HG02885 (cell line): ENCODE results near the gene LRRC41.
A peak's percentile ranks its signal among the peaks of the same experiment; 100 is the strongest.
"Not testable (repeated sequence)": the region's sequence is repeated elsewhere in the genome, so short reads cannot be mapped to it uniquely, and the experiment has no call there.

Experiments used
- ATAC-seq: cut with Tn5 transposase; IDR thresholded peaks from one replicate; pipeline ENCODE4 v1.9.1; 2021; ENCODE audit warnings: mild to moderate bottlenecking; ENCODE audit not compliant: unreplicated experiment, poor library complexity

Gene LRRC41, protein sequence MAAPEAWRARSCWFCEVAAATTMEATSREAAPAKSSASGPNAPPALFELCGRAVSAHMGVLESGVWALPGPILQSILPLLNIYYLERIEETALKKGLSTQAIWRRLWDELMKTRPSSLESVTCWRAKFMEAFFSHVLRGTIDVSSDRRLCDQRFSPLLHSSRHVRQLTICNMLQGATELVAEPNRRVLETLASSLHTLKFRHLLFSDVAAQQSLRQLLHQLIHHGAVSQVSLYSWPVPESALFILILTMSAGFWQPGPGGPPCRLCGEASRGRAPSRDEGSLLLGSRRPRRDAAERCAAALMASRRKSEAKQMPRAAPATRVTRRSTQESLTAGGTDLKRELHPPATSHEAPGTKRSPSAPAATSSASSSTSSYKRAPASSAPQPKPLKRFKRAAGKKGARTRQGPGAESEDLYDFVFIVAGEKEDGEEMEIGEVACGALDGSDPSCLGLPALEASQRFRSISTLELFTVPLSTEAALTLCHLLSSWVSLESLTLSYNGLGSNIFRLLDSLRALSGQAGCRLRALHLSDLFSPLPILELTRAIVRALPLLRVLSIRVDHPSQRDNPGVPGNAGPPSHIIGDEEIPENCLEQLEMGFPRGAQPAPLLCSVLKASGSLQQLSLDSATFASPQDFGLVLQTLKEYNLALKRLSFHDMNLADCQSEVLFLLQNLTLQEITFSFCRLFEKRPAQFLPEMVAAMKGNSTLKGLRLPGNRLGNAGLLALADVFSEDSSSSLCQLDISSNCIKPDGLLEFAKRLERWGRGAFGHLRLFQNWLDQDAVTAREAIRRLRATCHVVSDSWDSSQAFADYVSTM

GRCh38 chr1:46303038-46303871 lies at the start of gene LRRC41, which contains the start of gene UQCRH:
Gene LRRC41, minus strand, starts transcription at chr1:46303616. Its CDS starts 294 bp downstream, at chr1:46303322.
Gene UQCRH, plus strand, starts transcription at chr1:46303698. Its CDS starts 69 bp downstream, at chr1:46303767.
- ATAC-seq: peak; percentile 78

GRCh38 chr1:46352363-46352762 lies 48.9 kb upstream of the LRRC41 start:
- ATAC-seq: no peak

DNA sequence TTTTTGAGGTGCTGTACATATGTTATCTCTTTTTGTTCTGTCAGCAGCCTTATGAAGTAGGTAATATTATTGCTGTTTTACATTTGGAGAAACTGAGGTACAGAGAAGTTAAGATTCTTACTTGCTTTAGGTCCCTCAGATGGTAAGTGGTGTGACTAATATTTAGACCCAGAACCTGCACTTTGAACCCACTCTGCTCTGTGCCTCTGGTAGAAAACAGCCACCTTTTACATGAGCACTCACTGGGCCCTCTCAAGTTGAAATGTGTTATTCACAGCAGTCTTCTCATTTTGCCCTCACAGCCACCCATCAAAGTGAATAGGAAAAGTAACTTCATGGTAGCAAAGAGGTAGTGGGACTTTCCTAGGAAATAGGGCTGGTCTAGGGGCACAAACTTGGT lies 41.9 kb upstream of the LRRC41 start:
- ATAC-seq: no peak

- no peak for ATAC-seq
Observed at GRCh38 chr1:46344481-46344880, 41.1 kb upstream of the LRRC41 start.

DNA sequence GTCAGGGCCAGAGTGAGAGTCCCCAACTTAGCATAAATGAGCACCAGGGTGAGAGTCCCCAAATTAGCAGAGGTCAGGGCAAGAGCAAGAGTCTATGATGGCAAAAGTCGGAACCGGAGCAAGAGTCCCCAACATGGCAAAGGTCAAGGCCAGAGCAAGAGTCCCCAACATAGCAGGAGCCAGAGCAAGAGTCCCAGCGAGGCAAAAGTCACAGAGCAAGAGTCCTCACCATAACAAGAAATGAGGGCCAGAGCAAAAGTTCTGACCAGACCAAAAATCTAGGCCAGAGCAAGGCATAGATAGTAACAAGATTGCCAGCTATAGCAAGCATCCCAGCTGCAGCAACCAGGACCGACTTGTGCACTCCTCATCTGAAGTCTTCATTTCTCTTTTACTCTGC lies 40.3 kb upstream of the LRRC41 start:
- no peak for ATAC-seq

DNA sequence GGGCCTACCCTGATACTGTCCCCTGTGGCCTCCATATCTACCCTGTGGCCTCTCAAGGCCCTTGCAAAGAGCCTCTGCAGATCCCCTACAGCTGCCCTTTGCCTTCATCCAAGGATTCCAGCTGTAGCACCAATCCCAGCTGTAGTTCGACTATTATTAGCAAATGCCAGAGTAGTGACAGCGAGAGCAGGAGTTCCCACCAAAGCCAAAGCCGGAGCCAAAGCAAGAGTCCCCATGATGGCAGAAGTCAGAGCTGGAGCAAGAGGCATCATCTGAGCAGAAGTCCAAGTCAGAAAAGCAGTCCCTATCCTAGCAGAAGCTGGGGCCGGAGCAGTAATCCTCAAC lies 39.9 kb upstream of the LRRC41 start:
- no peak for ATAC-seq

- no peak for ATAC-seq
Observed at GRCh38 chr1:46342677-46343350, 39.4 kb upstream of the LRRC41 start.

GRCh38 chr1:46342084-46342656 lies 38.8 kb upstream of the LRRC41 start:
- peak; percentile 38 for ATAC-seq

- ATAC-seq: no peak
Observed at GRCh38 chr1:46341222-46342083, 38.0 kb upstream of the LRRC41 start.

- peak; percentile 76 for ATAC-seq
Observed at GRCh38 chr1:46340404-46341221, 37.2 kb upstream of the LRRC41 start, which contains the start of gene NSUN4. Gene NSUN4, plus strand, starts transcription at chr1:46340807. Its CDS starts 20 bp downstream, at chr1:46340827.

DNA sequence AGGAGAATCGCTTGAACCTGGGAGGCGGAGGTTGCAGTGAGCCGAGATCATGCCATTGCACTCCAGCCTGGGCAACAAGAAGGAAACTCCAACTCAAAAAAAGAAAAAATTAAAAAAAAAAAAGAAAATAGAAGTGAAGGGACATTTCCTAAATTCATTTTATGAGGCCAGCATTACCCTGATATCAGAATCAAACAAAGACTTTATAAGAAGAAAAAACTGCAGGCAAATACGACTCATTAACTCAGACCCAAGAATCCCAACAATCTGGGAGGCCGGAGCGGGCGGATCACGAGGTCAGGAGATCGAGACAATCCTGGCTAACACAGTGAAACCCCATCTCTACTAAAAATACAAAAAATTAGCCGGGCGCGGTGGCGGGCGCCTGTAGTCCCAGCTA lies 34.0 kb upstream of the LRRC41 start:
- not testable (repeated sequence) for ATAC-seq

- ATAC-seq: no peak
Observed at GRCh38 chr1:46335081-46335480, 31.7 kb upstream of the LRRC41 start.

GRCh38 chr1:46334030-46334384 lies 30.6 kb upstream of the LRRC41 start:
- no peak for ATAC-seq

DNA sequence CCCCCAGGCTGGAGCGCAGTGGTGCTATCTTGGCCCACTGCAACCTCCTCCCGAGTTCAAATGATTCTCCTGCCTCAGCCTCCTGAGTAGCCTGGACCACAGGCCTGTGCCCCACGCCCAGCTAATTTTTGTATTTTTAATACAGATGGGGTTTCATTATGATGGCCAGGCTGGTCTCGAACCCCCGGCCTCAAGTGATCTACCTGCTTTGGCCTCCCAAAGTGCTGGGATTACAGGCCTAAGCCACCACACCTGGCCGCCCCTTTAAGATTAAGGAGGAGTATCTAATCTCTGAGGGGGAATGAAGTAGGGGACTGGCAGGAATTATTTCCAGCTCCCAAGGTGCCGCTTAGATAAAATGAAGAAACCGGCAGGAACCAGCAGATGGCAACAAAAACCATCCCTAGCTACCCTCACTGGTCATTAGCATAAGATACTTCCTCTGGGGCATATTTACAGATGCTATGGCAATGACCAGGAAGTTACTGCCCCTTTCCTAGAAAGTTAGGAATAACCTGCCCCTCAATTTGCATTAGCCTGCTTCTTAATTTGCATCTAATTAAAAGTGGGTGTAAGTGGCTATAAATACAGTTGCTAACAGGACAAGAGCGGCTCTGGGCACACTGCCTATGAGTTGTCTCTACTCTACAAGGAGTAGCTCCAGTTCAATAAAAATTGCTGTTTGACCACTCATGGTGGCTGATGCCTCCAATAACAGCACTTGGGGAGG lies 30.0 kb upstream of the LRRC41 start:
- peak; percentile 50 for ATAC-seq

DNA sequence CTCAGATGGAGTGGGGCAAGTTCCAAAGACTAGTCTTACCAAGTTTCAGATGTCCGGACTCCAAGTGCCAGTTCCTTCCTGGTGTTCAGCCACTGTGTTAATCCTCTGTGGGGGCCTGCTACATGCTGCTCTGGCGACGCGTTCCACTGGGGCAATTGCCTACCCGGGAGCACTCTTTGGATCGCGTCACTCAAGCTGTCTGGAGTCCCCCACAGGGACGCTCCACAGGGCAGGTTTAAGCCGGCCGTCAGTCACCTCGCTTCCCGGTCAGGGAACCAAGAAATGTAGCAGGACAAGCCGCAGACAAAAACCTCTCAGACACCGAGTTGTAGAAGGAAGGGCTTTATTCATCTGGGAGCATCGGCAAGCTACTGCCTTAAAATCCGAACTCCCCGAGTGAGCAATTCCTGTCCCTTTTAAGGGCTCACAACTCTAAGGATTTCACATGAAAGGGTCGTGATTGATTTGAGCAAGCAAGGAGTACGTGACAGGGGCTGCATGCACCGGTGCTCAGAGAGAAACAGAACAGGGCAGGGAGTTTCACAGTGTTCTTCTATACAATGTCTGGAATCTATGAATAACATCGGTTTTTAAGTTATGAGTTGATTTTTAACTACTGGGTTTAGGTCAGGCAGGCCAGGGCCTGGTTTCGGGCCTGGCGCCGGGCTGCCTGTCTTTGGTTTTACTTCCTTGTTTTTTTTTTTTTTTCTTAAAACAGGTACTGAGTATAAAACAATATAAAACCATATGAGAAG lies 28.5 kb upstream of the LRRC41 start:
- peak; percentile 51 for ATAC-seq

DNA sequence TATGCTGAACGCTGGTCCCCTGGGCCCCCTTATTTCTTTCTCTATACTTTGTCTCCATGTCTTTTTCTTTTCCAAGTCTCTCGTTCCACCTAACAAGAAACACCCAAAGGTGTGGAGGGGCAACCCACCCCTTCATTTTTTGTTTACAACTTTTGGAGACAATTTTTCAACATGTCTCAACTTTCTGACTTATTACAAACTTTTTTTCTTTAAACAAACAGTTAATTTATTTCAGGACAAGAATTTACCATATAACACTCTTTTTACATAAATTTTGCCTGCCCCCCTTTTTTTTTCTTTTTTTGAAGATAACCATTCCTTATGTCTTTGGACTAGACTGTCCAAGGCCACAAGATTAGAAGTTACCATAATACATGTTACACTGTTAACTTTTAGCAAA lies 27.0 kb upstream of the LRRC41 start:
- not testable (repeated sequence) for ATAC-seq

DNA sequence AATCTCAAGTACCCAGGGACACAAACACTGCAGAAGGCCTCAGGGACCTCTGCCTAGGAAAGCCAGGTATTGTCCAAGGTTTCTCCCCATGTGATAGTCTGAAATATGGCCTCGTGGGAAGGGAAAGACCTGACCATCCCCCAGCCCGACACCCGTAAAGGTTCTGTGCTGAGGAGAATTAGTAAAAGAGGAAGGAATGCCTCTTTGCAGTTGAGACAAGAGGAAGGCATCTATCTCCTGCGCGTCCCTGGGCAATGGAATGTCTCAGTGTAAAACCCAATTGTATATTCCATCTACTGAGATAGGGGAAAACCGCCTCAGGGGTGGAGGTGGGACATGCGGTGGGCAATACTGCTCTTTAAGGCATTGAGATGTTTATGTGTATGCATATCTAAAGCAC lies 26.4 kb upstream of the LRRC41 start:
- ATAC-seq: not testable (repeated sequence)
